Effector CD4-positive, alpha-beta T cell (primary cell): Measurements from ENCODE around the gene RAD50.
"Not testable (repeated sequence)": the region's sequence is repeated elsewhere in the genome, so short reads cannot be mapped to it uniquely, and the experiment has no call there.

ENCODE experiments used
- DNase-seq: peaks from one replicate; pipeline ENCODE4 v3.0.0-alpha.2; 2020

The RAD50 gene

DNA sequence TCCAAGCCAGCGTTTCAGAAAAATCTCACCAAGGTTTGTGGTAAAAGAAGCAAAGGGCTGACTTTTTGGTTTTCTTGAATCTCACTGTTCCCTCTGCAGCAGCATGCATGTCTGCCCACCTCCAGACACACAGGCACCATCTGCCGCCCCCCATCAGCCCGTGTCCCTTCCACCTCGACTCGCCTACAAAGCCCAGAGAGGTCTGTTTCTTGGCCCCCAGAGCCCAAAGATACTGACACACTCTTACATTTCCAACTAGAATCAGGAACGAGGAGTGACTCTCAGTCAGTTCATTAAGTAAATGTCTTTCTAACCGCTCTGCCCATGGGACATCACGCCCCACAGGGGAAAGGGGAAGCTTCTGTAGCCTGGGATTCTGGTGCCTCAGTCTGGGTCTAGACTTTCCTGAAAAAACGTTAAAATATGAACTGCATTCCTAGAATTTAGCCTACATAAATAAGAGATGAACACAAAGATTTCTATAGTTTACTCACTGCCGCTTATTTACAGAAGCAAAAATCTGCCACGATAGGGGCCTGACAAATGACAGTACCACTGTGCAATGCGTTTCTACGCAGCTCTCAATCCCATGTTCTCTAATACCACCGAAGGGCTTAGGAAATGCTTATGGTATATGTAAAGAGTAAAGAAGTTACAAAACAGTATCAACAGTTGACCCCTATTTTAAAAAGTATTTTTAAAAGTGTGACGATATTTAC, 121.1 kb downstream of the RAD50 start:
- no peak for DNase-seq

DNA sequence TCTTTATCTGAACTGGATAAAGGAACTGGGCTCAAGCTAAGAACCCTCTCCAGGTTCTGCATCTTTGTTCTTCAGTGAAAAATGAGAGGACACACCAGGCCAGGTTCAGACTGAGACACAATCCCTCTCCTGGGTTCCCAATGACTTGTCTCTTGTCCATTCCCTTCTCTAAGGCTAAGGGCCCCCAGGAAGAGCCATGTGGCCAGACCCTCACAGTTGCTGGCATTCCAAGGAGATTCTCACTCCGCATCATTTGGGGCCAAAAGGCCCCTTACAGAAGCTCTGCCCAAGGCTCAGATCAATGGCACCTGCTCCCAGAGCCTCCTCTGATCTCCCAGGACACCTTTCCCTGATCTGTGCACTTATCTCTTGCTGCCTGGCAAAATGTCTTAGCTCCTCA, 122.0 kb downstream of the RAD50 start:
- DNase-seq = no peak

DNA sequence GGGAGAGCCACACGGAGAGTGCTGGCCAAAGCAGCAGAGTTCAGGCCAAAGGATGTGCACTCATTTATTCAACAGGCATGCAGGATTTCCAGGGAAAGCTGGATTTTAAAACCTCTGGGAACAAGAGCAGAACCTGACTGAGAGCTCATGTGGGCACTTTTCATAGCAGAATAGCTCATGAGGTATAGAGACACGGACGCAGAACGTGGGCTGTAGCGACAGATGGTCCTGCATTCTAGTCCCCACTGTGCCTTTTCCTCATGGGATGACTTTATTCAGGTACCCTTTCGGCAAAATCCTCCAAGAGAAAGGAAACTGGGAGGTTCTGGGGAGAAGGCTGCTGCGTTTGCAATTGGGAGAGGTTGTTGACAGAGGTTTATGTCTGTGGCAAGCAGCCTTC, 122.4 kb downstream of the RAD50 start:
- no peak for DNase-seq

DNA sequence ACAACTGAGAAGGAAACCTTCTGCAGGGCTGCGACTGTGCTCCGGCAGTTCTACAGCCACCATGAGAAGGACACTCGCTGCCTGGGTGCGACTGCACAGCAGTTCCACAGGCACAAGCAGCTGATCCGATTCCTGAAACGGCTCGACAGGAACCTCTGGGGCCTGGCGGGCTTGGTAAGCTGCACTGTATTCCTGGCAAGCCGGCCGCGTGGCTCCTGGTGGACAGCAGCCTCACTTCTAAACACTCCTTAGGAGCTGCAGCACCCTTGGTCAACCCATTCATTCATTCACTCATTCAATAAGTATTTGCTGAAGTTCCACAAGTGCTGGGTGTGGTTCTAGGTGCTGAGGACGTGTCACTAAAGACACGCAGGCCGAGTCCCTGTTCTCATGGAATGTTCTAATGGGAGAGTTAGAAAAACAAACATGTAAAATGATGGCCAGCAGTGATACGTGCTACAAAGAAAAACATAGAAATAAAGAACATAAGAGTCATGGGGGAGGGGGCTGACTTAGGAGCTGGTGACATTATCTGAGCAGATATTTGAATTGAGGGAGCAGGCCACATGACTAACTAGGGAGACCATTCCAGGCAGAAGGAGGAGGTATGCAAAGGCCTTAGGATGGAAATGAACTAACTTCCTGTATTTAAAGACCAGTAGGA, 123.1 kb downstream of the RAD50 start:
- no peak for DNase-seq

DNA sequence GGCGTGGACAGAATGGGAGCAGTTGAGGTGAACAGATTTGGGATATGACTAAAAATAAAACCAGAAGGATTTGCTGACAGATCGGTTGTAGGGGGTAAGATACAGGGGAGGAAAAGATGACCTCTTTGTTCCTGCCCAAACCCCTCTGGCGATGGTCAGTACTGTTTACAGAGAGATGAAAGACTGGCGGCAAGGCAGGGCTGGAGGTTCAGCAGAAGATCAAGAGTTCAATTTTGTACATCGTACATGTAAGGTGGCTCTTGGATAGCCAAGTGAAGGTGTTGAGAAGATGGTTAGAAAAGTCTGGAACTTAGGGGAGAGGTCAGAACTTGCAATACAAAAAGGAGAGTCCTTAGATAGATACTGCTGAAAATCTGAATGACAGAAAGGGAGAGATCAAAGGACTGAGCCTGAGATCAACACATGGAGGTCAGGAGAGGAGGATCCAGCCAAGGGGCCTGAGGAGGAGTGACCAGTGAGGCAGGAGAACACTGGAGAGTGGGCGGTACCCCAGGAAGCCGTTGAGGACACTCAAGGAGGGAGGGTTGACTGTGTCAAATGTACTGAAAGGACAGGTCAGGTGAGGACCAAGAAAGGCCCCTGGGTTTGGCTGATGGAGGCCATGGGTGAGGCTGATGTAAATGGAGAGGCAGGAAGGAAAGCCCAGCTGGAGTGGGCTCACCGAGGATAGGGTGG, 124.2 kb downstream of the RAD50 start:
- DNase-seq = no peak

DNA sequence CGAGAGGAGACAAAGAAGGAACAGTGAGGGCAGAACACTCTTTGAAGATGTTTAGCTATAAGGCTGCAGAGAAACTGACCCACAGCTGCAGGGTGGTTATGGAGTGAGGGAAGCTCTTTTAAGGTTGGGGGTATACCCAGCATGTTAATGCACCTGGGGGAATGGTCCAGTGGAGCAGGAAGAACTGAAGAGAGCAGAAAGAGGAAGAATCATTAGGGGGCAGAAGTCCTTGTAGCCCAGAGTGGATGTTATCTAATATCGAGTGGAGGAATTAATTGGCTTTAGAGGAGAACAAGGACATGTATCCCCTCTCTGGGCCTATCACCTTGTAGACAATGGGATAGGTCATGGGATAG, 124.7 kb downstream of the RAD50 start:
- no peak for DNase-seq

DNA sequence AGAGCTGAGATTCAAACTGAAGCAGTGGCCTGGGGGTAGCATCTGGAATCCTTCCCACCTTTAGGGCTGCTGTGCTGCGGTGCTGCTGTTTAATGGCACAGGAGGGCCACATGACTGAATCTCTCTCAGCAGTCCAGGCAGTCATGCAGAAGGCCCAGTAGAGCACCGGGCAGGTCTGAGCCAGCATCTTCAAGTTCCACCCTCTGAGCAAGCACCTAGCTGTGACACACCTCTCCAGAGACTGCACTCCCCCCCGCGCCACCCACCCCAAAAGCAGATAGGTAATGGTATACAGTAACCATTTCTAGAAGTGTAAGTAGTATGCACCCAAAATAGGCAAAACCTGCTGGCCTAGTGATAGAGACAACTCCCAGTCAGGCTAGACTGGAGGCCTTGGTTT, 125.2 kb downstream of the RAD50 start:
- no peak for DNase-seq

DNA sequence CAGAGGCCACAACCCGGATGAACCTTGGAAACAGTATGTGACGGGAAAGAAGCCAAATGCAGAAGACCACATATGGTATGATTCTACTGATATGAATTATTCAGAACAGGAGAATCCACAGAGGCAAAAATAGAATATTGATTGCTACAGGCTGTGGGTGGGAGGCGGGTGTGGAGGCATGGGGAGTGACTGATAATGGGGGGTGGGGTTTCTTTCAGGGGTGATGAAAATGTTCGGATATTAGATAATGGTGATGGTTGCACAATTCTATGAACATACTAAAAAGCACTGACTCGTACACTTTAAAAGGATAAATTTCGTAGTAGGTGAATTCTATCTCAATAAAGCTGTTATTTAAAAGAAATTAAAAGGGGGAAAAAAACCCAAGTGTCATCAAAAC, 127.7 kb downstream of the RAD50 start:
- DNase-seq = no peak

DNA sequence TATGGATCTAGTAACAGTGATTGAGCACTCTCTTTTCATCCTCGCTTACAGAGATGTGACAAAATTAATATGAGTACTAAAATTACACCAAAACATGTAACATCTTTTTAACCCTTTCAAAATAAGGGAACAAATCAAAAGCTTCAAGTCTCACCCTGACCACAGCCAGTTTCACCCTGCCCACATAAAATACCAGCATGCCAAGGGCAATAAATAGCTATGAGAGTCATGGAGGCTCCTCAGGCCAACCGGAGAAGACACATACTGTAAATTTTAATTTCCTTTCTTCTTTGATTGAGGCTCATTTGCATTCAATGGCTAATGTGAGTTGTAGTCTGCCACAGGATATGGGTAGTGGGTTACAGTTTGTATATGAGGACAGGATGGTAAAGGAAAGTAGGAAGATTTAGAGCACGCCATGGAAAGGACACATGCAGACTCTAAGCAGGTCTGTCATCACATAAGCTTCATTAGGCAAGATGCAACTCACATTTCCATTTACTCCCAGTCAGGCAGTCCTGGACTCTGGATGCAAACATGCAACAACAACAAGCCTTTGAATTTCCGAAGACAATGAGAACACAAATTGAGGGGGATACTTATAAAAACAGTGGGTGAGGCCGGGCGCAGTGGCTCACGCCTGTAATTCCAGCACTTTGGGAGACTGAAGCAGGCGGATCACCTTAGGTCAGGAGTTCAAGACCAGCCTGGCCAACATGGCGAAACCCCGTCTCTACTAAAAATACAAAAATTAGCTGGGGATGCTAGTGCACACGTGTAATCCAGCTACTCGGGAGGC, 128.3 kb downstream of the RAD50 start:
- DNase-seq = no peak

DNA sequence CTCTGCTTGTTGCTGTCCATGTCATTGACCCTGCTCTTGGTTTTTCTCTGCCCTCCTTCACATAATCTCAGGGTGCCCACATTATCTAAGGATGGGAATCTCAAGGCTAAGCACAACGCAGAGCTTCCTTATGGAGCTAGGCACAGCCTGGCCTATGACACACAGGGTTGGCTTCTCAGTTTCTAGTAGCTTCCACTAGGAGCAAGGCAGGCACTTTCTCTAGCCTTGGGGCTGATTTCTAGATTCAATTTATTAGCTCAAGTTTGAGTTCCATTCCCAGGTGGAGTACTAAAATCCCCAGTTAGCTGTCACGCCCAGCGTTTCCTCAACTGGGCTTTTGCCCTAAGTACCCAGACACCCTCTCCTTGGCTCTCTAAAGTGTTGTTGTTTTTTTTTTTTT, 129.4 kb downstream of the RAD50 start:
- DNase-seq = no peak

DNA sequence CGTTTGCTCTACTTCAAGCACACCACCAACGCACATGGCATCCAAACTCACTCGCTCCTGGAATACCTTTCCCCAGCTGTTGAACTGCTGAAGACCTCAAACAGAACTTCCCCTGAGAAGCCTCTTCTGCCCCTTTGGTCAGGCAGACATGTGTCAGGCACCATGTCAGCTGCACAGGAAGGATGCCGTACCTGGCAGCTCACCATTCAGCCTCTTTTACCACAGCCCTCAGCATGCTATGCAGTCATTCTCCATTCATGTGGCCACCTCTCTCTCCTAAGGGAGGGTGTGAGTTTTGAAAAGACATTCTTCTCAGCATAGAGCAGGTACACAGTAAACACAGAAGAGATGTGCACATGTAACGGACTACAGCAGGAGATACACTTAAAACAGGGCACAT, 131.2 kb downstream of the RAD50 start:
- DNase-seq = peak; percentile 14

DNA sequence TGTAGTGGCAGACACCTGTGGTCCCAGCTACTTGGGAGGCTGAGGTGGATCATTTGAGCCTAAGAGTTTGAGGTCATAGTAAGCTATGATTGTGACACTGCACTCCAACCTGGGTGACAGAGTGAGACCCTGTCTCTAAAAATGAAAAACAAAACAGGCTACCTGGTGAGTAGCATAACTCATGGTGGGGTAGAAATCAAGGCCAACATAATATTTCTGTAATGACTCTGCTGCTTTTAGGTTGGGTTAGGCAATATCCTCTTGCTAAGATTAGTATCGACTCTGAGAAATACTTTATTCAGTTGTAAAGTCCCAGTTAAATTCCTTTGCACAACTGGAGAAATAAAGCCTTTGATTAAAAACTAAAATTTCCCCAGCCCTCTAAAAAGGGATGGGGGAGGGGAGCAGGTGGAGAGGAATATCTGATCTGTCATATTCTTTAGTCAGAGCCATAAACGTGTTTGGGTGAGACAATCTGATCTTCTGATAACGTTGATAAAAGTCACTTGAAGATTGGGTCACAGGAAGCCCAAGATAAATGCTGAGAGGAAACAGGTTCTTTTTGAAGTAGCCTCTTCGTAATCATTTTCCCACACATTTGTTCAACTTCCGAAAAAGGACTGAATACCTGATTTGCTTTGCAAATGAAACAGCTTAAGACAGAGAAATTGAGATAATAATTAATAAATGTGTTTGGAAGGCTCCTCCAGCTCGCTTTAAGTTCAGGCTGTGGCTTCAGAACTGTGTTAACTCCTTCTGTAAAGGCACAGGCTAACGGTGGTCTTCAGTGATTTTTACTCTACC, 132.0 kb downstream of the RAD50 start:
- no peak for DNase-seq

DNA sequence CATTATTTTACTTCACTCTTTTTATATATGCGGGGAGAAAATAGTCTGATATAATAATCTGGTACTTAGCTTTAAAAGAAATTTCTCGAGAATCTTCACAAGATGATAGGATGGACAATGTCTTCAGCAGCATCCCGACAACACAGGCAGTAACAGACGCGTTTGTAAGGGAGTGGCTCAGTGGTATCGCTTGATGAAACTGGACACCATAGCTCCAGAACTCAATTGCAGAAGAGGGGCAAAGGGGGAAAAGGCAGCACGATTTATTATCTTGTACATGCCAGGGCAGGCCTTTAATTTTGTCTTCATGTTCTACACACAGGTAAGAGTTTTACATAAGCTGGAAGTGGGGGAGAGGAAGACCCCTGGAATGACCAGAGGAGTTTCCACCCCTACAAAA, 132.7 kb downstream of the RAD50 start:
- DNase-seq = no peak

DNA sequence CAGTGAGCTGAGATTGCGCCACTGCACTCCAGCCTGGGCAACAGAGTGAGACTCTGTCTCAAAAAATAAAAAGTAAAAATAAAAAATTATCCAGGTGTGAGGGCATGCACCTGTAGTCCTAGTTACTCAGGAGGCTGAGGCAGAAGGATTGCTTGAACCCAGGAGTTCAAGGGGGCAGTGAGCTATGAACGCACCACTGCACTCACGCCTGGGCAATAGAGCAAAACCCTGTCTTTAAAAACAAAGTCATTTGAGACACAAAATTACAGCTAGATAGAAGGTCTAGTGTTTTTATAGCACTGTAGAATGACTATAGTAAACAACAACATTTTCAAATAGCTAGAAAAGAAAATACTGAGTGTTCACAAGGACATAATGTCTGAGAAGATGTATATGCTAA, 133.4 kb downstream of the RAD50 start:
- DNase-seq = no peak

DNA sequence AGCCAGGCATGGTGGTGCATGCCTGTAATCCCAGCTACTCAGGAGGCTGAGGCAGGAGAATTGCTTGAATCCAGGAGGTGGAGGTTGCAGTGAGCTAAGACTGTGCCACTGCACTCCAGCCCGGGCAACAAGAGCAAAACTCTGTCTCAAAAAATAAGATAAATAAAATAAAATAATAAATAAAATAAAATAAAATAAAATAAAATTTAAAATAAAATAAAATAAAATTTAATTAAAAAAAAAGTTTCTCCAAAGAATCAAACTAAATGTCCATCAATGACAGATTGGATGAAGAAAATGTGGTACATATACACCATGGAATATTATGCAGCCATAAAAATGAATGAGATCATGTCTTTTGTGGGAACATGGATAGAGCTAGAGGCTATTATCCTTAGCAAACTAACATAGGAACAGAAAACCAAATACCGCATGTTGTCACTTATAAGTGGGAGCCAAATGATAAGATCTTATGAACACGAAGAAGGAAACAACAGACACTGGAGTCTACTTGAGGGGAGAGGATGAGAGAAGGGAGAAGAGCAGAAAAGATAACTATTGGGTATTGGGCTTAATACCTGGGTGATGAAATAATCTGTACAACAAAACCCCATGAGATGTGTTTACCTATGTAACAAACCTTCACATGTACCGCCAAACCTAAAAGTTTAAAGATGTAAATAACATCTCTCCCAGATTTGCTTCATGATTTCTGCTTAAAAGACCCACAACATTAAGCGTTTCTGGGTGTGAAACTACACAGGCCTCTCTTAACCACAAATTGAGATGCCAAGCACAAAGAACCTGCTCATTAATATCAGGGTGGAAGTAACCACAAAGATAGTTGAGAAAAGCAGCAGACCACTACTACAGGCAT, 135.2 kb downstream of the RAD50 start:
- not testable (repeated sequence) for DNase-seq

DNA sequence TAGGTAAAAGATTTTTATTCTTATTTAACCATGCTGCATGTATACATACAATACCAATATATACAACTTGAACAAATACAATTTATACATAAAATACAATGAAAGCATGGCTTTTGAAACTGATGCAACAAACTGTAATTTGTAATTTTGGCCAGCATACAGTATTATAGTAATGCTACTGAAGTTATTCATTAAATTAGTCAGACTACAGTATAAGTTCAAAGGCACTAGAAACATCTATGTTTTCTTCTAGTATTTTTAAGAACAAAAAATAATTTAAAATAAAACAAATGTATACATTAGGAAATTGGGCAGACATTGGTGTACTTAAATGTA, 135.8 kb downstream of the RAD50 start:
- DNase-seq = no peak
